GM23248 (cell line): Measurements from ENCODE around the gene THRA.

Experiments used
- EZH2 ChIP-seq: fragments of 200-600 bp; sonication (generic); IDR thresholded peaks from 2 replicates; pipeline ENCODE4 v1.6.1; 2018; ENCODE audit warnings: antibody characterized with exemption, mild to moderate bottlenecking; ENCODE audit not compliant: insufficient read depth, poor library complexity, severe bottlenecking
- EZH2phosphoT487 ChIP-seq: fragments of 200-600 bp; sonication (generic); IDR thresholded peaks from 2 replicates; pipeline ENCODE4 v1.6.1; 2018; ENCODE audit warnings: antibody characterized with exemption, moderate library complexity, mild to moderate bottlenecking, low read depth; ENCODE audit not compliant: insufficient read depth

DNA sequence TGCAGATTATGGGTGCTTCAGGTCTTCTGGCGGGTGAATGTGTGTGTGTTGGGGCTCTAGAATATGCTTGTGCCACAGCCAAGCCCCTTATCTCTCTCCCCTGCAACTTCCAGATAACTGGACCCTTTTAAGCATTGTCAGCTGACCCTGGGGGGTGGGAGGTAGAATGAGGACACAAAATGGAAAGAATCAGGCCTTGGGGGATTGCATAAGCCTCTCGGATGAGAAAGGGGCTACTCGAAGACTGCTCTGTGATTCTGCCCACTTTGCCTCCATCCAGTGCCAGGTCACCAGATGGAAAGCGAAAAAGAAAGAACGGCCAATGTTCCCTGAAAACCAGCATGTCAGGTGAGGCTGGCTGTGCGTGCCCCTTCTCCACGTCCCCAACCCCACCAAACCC, 13.8 kb downstream of the THRA start:
- TF ChIP-seq EZH2, result no peak
- TF ChIP-seq EZH2phosphoT487, result no peak
